Prostate gland (tissue), 2 donors: ENCODE data around the gene CD8B2. TPM values are rescaled to one million over a fixed set of nuclear protein-coding genes. Genes with fewer than 3 reads are reported as not detected.

Source experiments
- DNase-seq: peaks from one replicate; pipeline ENCODE4 v3.0.0-alpha.2; 2019; ENCODE audit warnings: low spot score
- H3K27ac ChIP-seq, 2 donors: fragments of 200-600 bp; sonication (generic); 2 replicates each; pipeline ENCODE4 v1.5.1; 2017 to 2019
- H3K27me3 ChIP-seq: fragments of 200-600 bp; sonication (generic); replicated peaks from 2 replicates; pipeline ENCODE4 v1.5.1; 2019; ENCODE audit not compliant: insufficient read depth
- H3K36me3 ChIP-seq, 2 donors: fragments of 200-600 bp; sonication (generic); 1 replicate in 1 of 2; 2 replicates in 1 of 2; pipeline versions ENCODE4 v1.5.1 to v1.8.1; 2017 to 2019
- H3K4me1 ChIP-seq: fragments of 200-600 bp; sonication (generic); replicated peaks from 2 replicates; pipeline ENCODE4 v1.5.1; 2019
- H3K4me3 ChIP-seq, 2 donors: fragments of 200-600 bp; sonication (generic); 2 replicates each; pipeline ENCODE4 v1.5.1; 2017 to 2019
- H3K9me3 ChIP-seq: fragments of 200-600 bp; sonication (generic); 2 replicates; pipeline ENCODE4 v1.5.1; 2017
- CTCF ChIP-seq, 4 experiments: fragments of 200-600 bp in 2 of 4; fragments of 450-650 bp in 2 of 4; sonication (generic) in 2 of 4; IDR thresholded peaks; 1 replicate in 3 of 4; 2 replicates in 1 of 4; pipeline ENCODE4 v1.5.1; 2016 to 2019; ENCODE audit warnings: antibody characterized with exemption in 4 of 4, mild to moderate bottlenecking in 2 of 4, moderate library complexity in 2 of 4
- POLR2A ChIP-seq: fragments of 450-650 bp; IDR thresholded peaks from one replicate; pipeline ENCODE4 v1.6.1; 2016; ENCODE audit warnings: antibody characterized with exemption, mild to moderate bottlenecking
- POLR2AphosphoS5 ChIP-seq: sonication (generic); formaldehyde crosslinking; IDR thresholded peaks from one replicate; pipeline ENCODE4 v1.6.1; 2017; ENCODE audit warnings: antibody characterized with exemption
- WGBS: methylation state at CpG from one replicate; pipeline ENCODE4 v1.1.5; 2018; 5-methylcytosine and 5-hydroxymethylcytosine counted together
- intact Hi-C: fragments of 100-400 bp; cut with DNase I; formaldehyde crosslinking; loops from one replicate; pipeline ENCODE4 v1.14.2; 2022
- total RNA-seq, 2 donors: library from RNA; depleted of rRNA; stranded (reverse); fragments of >200 nt; gene quantifications; one replicate each; pipeline ENCODE4 v1.1.0, GENCODE V29; 2016

Gene CD8B2
- total RNA-seq, 2 donors from 2014 or later, result 0.55 to 1.2 TPM

- H3K9me3 ChIP-seq, result no peaks in the 10 kb centered on the region
- H3K4me3 ChIP-seq, result no peak overlapping the region
- no peaks in the 10 kb centered on the region for H3K36me3 ChIP-seq
- no peaks in the 10 kb centered on the region for H3K4me1 ChIP-seq
- DNase-seq, result no peak
- intact Hi-C loops, result no loop called here
- TF ChIP-seq POLR2A (no peak), POLR2AphosphoS5 (no peak), CTCF (IDR thresholded peaks at IDR 0.05) (no peak)
- no peaks in the 10 kb centered on the region for H3K27me3 ChIP-seq
- WGBS, result 70% methylated on average over 3 of the region's 3 CpGs
- no peak overlapping the region for H3K27ac ChIP-seq
These were observed 49.3 kb downstream of the CD8B2 start for GRCh38 chr2:106536490-106536889.

- no peak overlapping the region for H3K27ac ChIP-seq
- no peaks in the 10 kb centered on the region for H3K4me1 ChIP-seq
- no peak overlapping the region for H3K4me3 ChIP-seq
- no peaks in the 10 kb centered on the region for H3K9me3 ChIP-seq
- no peaks in the 10 kb centered on the region for H3K36me3 ChIP-seq
- TF ChIP-seq POLR2AphosphoS5 (no peak), POLR2A (no peak), CTCF (IDR thresholded peaks at IDR 0.05) (no peak)
- H3K27me3 ChIP-seq, result no peaks in the 10 kb centered on the region
- intact Hi-C loops, result no loop called here
- WGBS, result 79% methylated on average over 4 of the region's 4 CpGs
- no peak for DNase-seq
These were observed 49.9 kb downstream of the CD8B2 start for GRCh38 chr2:106537047-106537446.

GRCh38 chr2:106537791-106538191, 50.6 kb downstream of the CD8B2 start:
- H3K36me3 ChIP-seq, result no peaks in the 10 kb centered on the region
- H3K27me3 ChIP-seq, result no peaks in the 10 kb centered on the region
- 78% methylated on average over 10 of the region's 10 CpGs for WGBS
- intact Hi-C loops, result no loop called here
- H3K27ac ChIP-seq, result no peak overlapping the region
- no peak overlapping the region for H3K4me3 ChIP-seq
- H3K9me3 ChIP-seq, result no peaks in the 10 kb centered on the region
- TF ChIP-seq CTCF (IDR thresholded peaks at IDR 0.05) (no peak), POLR2AphosphoS5 (no peak), POLR2A (no peak)
- no peaks in the 10 kb centered on the region for H3K4me1 ChIP-seq
- DNase-seq, result no peak

GRCh38 chr2:106540886-106541285, 53.7 kb downstream of the CD8B2 start:
- TF ChIP-seq CTCF (IDR thresholded peaks at IDR 0.05) (no peak), POLR2A (no peak), POLR2AphosphoS5 (no peak)
- intact Hi-C loops, result loop anchor here (5.0 kb wide), 2 partner anchors 41 to 439 kb away; no protein-coding TSS in a partner anchor

GRCh38 chr2:106541333-106541732, 54.2 kb downstream of the CD8B2 start:
- Histone ChIP-seq H3K4me1 (no peaks in the 10 kb centered on the region), H3K9me3 (no peaks in the 10 kb centered on the region), H3K27me3 (no peaks in the 10 kb centered on the region), H3K27ac (no peak overlapping the region), H3K4me3 (no peak overlapping the region), H3K36me3 (no peaks in the 10 kb centered on the region)
- no peak for DNase-seq
- no peak for TF ChIP-seq POLR2A
- no peak for TF ChIP-seq CTCF (IDR thresholded peaks at IDR 0.05)
- TF ChIP-seq POLR2AphosphoS5, result no peak
- WGBS, result 89% methylated on average over 4 of the region's 4 CpGs
- intact Hi-C loops, result loop anchor here (5.0 kb wide), 2 partner anchors 41 to 439 kb away; no protein-coding TSS in a partner anchor

More at GRCh38 chr2:106540886-106541285, 53.7 kb downstream of the CD8B2 start:
- H3K4me1 ChIP-seq, result no peaks in the 10 kb centered on the region
- WGBS, result 88% methylated on average over 5 of the region's 5 CpGs
- H3K36me3 ChIP-seq, result no peaks in the 10 kb centered on the region
- H3K27me3 ChIP-seq, result no peaks in the 10 kb centered on the region
- DNase-seq, result no peak
- no peak overlapping the region for H3K27ac ChIP-seq
- no peak overlapping the region for H3K4me3 ChIP-seq
- H3K9me3 ChIP-seq, result no peaks in the 10 kb centered on the region
